Fibroblast of lung (primary cell): ENCODE results near the gene PADI2. TPM values are rescaled to one million over a fixed set of nuclear protein-coding genes. Genes with fewer than 3 reads are reported as not detected.
A peak's percentile ranks its signal among the peaks of the same experiment; 100 is the strongest.

ENCODE experiments used
- DNase-seq, 2 donors: peaks; one replicate each; pipeline versions ENCODE4 v3.0.0 to v3.0.0-alpha.2; 2010; ENCODE audit warnings: low read depth in 2 of 2
- H2AFZ ChIP-seq: 2 replicates; pipeline ENCODE4 v1.5.1; 2012; ENCODE audit warnings: low read length, control low read depth, inconsistent platforms
- H3K27ac ChIP-seq: 2 replicates; pipeline ENCODE4 v1.5.1; 2011; ENCODE audit warnings: low read length, control low read depth; ENCODE audit not compliant: insufficient read depth
- H3K27me3 ChIP-seq: 2 replicates; pipeline ENCODE4 v1.5.1; 2011; ENCODE audit warnings: mild to moderate bottlenecking, low read length; ENCODE audit not compliant: control insufficient read depth, insufficient read depth
- H3K36me3 ChIP-seq: 2 replicates; pipeline ENCODE4 v1.5.1; 2011; ENCODE audit warnings: low read length; ENCODE audit not compliant: control insufficient read depth, insufficient read depth
- H3K4me1 ChIP-seq: 2 replicates; pipeline ENCODE4 v1.5.1; 2011; ENCODE audit warnings: low read length; ENCODE audit not compliant: control insufficient read depth, insufficient read depth; ENCODE audit errors: extremely low read depth
- H3K4me2 ChIP-seq: 2 replicates; pipeline ENCODE4 v1.5.1; 2011; ENCODE audit warnings: low read length, control low read depth; ENCODE audit not compliant: insufficient read depth; ENCODE audit errors: extremely low read depth
- H3K4me3 ChIP-seq, 4 experiments: fragments of 200-600 bp in 1 of 4; sonication (generic) in 1 of 4; replicated peaks in 1 of 4; 2 replicates each; pipeline ENCODE4 v1.5.1; 2011 to 2016; ENCODE audit warnings: low read length in 4 of 4, low read depth in 3 of 4, mild to moderate bottlenecking in 3 of 4, control low read depth in 2 of 4, inconsistent platforms in 1 of 4, mixed read lengths in 1 of 4; ENCODE audit not compliant: insufficient read depth in 1 of 4; ENCODE audit errors: control extremely low read depth in 1 of 4
- H3K79me2 ChIP-seq: 2 replicates; pipeline ENCODE4 v1.5.1; 2012; ENCODE audit warnings: mild to moderate bottlenecking, low read length, inconsistent platforms; ENCODE audit not compliant: control insufficient read depth, insufficient read depth
- H3K9ac ChIP-seq: 2 replicates; pipeline ENCODE4 v1.5.1; 2011; ENCODE audit warnings: mild to moderate bottlenecking, low read length, control low read depth; ENCODE audit not compliant: insufficient read depth
- H3K9me3 ChIP-seq: 2 replicates; pipeline ENCODE4 v1.5.1; 2012; ENCODE audit warnings: low read depth, low read length; ENCODE audit not compliant: control insufficient read depth, insufficient read depth
- H4K20me1 ChIP-seq: 2 replicates; pipeline ENCODE4 v1.5.1; 2011; ENCODE audit warnings: low read length; ENCODE audit not compliant: control insufficient read depth, insufficient read depth; ENCODE audit errors: extremely low read depth
- EZH2 ChIP-seq: IDR thresholded peaks from 2 replicates; pipeline ENCODE4 v1.5.1; 2012; ENCODE audit warnings: low read length, control low read depth, mild to moderate bottlenecking; ENCODE audit errors: missing control alignments
- polyA plus RNA-seq, 2 donors: library from polyadenylated mRNA; depleted of rRNA in 1 of 2; stranded (reverse) in 1 of 2; unstranded in 1 of 2; fragments of >200 nt; gene quantifications; 2 replicates each; pipeline ENCODE4 v1.2.1, GENCODE V29; 2011 to 2012; ENCODE audit warnings: missing spikeins in 1 of 2
- total RNA-seq: library from RNA; depleted of rRNA; stranded (reverse); fragments of >200 nt; gene quantifications from 2 replicates; pipeline ENCODE4 v1.2.1, GENCODE V29; 2014
- TF ChIP-seq, protein P1 (sequence below), 2 donors: IDR thresholded peaks in 1 of 2; conservative IDR thresholded peaks in 1 of 2; 1 replicate in 1 of 2; 2 replicates in 1 of 2; pipeline ENCODE4 v1.5.1; 2011 to 2012; ENCODE audit warnings: low read length in 2 of 2, control low read depth in 1 of 2, inconsistent platforms in 1 of 2, low read depth in 1 of 2, mild to moderate bottlenecking in 1 of 2

PADI2 gene
- total and polyA plus RNA-seq, 2 donors (not counting 1 experiment from before 2014, with no cell fraction given) = 0.03 TPM; not detected in 1

GRCh38 chr1:17045634-17046333 is 73.5 kb downstream of the PADI2 start:
- Histone ChIP-seq H3K9me3 (no peaks in the 10 kb centered on the region), H3K4me1 (no peaks in the 10 kb centered on the region), H3K4me3 (peak overlapping the region; percentile 29 to 51 (median 30)), H3K9ac (no peak overlapping the region), H3K4me2 (peak overlapping the region; percentile 71), H4K20me1 (no peaks in the 10 kb centered on the region), H2AFZ (peak overlapping the region; percentile 55), H3K27me3 (no peaks in the 10 kb centered on the region), H3K79me2 (peaks cover 19% of the 10 kb centered on the region), H3K36me3 (peaks cover 10% of the 10 kb centered on the region), H3K27ac (peak overlapping the region; percentile 43)
- TF ChIP-seq EZH2 = no peak
- TF ChIP-seq, protein P1, sequence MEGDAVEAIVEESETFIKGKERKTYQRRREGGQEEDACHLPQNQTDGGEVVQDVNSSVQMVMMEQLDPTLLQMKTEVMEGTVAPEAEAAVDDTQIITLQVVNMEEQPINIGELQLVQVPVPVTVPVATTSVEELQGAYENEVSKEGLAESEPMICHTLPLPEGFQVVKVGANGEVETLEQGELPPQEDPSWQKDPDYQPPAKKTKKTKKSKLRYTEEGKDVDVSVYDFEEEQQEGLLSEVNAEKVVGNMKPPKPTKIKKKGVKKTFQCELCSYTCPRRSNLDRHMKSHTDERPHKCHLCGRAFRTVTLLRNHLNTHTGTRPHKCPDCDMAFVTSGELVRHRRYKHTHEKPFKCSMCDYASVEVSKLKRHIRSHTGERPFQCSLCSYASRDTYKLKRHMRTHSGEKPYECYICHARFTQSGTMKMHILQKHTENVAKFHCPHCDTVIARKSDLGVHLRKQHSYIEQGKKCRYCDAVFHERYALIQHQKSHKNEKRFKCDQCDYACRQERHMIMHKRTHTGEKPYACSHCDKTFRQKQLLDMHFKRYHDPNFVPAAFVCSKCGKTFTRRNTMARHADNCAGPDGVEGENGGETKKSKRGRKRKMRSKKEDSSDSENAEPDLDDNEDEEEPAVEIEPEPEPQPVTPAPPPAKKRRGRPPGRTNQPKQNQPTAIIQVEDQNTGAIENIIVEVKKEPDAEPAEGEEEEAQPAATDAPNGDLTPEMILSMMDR (conservative IDR thresholded peaks at IDR 0.05 in 1 of 2, IDR thresholded peaks at IDR 0.05 in 1 of 2; ENCODE audit: low read depth in 1 of 2, low read length in 2 of 2) = peak; percentile 61 to 73
- DNase-seq = peak; percentile 64 to 80

- TF ChIP-seq, protein P1 (conservative IDR thresholded peaks at IDR 0.05 in 1 of 2, IDR thresholded peaks at IDR 0.05 in 1 of 2; ENCODE audit: low read depth in 1 of 2, low read length in 2 of 2) = no peak
- no peak for TF ChIP-seq EZH2
- H3K4me1 ChIP-seq = no peaks in the 10 kb centered on the region
- H3K36me3 ChIP-seq = peaks cover 10% of the 10 kb centered on the region
- H3K27ac ChIP-seq = no peak overlapping the region
- DNase-seq = no peak
- H3K27me3 ChIP-seq = no peaks in the 10 kb centered on the region
- peaks cover 18% of the 10 kb centered on the region for H3K79me2 ChIP-seq
- no peaks in the 10 kb centered on the region for H4K20me1 ChIP-seq
- no peak overlapping the region for H2AFZ ChIP-seq
- no peak overlapping the region for H3K4me3 ChIP-seq
- no peak overlapping the region for H3K4me2 ChIP-seq
- no peak overlapping the region for H3K9ac ChIP-seq
- no peaks in the 10 kb centered on the region for H3K9me3 ChIP-seq
Measured at GRCh38 chr1:17045150-17045549, 74.1 kb downstream of the PADI2 start.

GRCh38 chr1:17043676-17044075 is 75.6 kb downstream of the PADI2 start:
- TF ChIP-seq, protein P1 (conservative IDR thresholded peaks at IDR 0.05 in 1 of 2, IDR thresholded peaks at IDR 0.05 in 1 of 2; ENCODE audit: low read depth in 1 of 2, low read length in 2 of 2) = no peak
- TF ChIP-seq EZH2 = no peak
- no peaks in the 10 kb centered on the region for H3K9me3 ChIP-seq
- peaks cover 13% of the 10 kb centered on the region for H3K79me2 ChIP-seq
- no peaks in the 10 kb centered on the region for H4K20me1 ChIP-seq
- DNase-seq = no peak
- no peak overlapping the region for H3K4me3 ChIP-seq
- no peaks in the 10 kb centered on the region for H3K27me3 ChIP-seq
- H3K4me2 ChIP-seq = no peak overlapping the region
- no peaks in the 10 kb centered on the region for H3K4me1 ChIP-seq
- H3K27ac ChIP-seq = no peak overlapping the region
- peaks cover 13% of the 10 kb centered on the region for H3K36me3 ChIP-seq
- H2AFZ ChIP-seq = no peak overlapping the region
- H3K9ac ChIP-seq = no peak overlapping the region
